CD4-positive, alpha-beta T cell treated with Interleukin-21 for 1 hour (primary cell): Measurements from ENCODE around the gene TAPBP.

Experiments used
- DNase-seq: peaks from one replicate; pipeline ENCODE4 v3.0.0-alpha.2; 2020

TAPBP gene

DNA sequence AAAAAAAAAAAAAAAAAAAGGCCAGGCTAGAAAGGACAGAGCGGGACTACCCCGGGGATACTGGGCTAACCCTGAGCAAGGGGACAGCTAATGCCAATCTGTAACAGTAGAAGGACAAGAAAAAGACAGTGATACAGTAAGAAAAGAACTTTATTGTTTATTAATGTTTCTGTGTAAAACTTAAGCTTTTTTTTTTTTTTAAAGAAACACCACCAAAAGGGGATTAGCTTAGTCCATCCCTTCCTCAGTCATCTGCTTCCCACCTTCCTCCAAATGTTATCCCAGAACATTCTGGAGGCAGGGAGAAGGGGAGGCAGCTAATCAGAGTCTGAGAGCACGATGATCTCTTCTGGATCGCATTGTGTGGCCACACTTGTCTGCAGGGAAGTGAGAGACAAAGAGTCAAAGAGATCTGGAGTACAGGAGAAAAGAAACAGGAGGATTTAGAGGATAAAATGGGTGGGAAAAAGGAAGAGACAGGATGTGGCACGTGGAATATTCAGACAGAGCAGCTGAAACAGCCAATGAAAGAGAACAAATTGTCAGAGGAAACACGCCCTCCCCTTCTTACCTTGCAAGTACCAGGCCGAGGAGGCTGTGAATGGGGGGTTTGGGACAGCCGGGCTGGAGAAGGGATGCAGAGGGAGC is 4.7 kb upstream of the TAPBP start:
- no peak for DNase-seq

- peak; percentile 97 for DNase-seq
These were observed 4.0 kb upstream of the TAPBP start, which contains the start of gene ZBTB22 for GRCh38 chr6:33317669-33318425. Gene ZBTB22, minus strand, starts transcription at chr6:33317744. Its CDS starts 828 bp downstream, at chr6:33316916.

GRCh38 chr6:33317419-33317668 is 3.5 kb upstream of the TAPBP start:
- no peak for DNase-seq

- DNase-seq, result peak; percentile 44
These were observed 2.9 kb upstream of the TAPBP start for GRCh38 chr6:33316603-33317418.

DNA sequence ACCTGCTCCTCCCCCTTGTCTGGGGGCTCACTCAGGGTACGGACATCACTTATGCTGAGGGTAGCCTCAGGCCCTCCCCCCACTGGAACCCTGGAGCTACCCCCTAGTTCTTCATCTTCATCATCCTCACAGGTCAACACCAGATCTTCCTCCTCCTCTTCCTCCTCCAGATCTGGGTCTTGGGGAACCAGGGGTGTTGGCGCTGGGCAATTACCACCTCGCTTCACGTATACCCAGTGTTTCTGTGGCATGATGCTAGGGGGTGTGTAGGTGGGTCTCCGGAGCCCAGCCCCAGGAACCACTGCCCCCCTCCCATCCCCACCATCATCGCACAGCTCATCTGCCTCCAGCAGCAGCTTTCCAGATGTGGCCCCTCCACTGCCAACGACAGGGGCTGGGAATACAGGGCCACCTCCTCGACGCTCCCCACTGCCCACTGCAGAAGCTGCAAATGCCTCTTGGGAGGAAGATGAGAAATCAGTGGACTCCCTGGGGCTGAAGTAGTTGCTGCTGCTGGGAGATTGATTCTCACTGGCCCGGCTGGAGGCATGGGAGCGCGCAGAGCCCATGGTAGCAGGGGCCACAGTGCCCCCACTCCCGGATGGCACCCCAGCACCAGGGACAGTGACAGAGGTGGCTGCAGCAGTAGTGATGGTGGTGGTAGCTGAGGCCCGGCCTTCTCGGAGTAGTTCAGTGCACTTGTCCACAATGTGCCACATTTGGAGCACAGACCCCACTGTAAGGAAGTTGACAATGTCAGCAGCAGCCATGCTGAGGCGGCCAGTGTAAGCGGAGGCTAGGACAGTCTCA is 2.1 kb upstream of the TAPBP start:
- DNase-seq, result no peak

DNA sequence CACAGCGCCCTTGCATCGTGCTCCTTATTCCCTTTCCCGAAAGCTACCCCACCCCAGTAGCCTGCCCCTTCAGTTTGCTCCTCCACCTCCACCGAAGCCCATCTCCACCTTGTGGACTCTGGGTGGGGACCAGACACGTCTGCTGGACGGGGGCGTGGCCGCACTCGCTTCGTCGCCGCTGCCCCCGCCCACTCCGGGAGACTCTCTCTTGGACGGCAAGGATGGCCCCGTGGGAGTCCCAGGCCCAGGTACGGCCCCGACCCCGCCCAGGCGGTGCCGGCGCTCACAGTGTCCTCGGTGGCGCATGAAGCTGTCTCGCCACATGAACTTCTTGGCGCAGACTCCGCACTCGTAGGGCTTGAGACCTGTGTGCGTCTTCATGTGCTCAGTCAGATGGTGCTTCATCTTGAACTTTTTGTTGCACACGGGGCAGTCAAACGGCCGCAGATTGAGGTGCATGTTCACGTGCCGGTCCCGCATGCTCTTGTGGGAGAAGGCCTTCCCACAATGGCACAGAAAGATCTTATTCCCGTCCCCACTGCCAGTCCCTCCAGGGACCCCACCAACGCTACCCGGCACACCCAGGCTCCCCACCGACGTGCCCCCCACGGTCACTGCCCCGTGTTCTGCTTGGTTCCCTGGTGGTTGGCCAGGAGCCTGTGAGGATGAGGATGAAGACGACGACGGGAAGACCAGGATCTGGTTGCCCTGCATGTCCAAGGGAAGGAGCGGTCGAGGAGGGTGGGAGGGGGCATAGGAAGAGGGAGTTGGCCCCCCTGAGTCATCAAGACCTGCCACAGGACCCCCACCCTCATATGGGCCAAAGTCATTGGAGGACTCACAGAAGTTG is 1.3 kb upstream of the TAPBP start:
- DNase-seq, result no peak

- DNase-seq, result peak; percentile 92
These were observed 651 bp upstream of the TAPBP start for GRCh38 chr6:33314515-33314942.

- peak; percentile 44 for DNase-seq
These were observed 671 bp downstream of the TAPBP start for GRCh38 chr6:33313105-33313708.

GRCh38 chr6:33312361-33313104 is 1.3 kb downstream of the TAPBP start:
- DNase-seq, result peak; percentile 95

- DNase-seq, result no peak
These were observed 7.5 kb downstream of the TAPBP start for GRCh38 chr6:33306356-33306755.

- no peak for DNase-seq
These were observed 8.8 kb downstream of the TAPBP start for GRCh38 chr6:33305052-33305451.

DNA sequence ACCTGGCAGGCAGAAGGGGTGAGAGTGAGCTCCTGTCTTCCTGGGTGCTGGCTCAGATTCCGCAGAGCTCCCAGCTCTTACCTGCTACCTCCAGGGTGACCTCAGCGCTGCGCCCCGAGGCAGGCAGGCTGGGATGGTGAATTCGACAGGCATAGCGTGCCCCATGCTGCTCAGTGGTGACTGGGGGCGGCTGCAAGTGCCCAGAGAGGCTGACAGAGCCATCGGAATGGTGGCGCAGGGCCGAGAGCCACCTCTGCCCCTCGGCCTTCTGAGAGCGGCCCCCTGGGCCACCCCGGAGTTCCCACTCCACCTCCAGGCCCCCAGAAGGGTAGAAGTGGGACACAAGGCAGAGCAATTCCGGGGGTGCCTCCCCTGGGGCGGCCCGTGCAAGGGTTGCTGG is 9.7 kb downstream of the TAPBP start:
- no peak for DNase-seq

DNA sequence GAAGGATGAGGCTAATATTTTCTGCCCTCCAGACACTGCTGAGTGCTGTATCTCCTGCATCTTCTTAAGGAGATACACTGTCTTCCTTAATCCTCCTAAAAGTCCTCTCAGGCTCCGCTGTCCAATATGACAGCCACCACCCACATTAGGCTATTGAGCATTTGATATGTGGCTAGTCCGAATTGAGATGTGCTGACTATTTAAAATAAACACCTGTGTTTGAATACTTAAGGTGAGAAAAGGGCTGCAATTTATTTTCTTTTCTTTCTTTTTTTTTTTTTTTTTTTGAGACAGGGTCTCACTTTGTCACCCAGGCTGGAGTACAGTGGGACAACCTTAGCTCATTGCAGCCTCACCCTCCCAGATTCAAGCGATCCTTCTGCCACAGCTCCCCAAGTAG is 12.0 kb downstream of the TAPBP start:
- DNase-seq, result no peak

- DNase-seq, result peak; percentile 95
These were observed 14.5 kb downstream of the TAPBP start for GRCh38 chr6:33299237-33299944.

GRCh38 chr6:33298773-33299236 is 15.1 kb downstream of the TAPBP start, which contains the start of gene RGL2:
Gene RGL2, minus strand, starts transcription at chr6:33298942. Its CDS starts 332 bp downstream, at chr6:33298610.
- DNase-seq, result peak; percentile 74

DNA sequence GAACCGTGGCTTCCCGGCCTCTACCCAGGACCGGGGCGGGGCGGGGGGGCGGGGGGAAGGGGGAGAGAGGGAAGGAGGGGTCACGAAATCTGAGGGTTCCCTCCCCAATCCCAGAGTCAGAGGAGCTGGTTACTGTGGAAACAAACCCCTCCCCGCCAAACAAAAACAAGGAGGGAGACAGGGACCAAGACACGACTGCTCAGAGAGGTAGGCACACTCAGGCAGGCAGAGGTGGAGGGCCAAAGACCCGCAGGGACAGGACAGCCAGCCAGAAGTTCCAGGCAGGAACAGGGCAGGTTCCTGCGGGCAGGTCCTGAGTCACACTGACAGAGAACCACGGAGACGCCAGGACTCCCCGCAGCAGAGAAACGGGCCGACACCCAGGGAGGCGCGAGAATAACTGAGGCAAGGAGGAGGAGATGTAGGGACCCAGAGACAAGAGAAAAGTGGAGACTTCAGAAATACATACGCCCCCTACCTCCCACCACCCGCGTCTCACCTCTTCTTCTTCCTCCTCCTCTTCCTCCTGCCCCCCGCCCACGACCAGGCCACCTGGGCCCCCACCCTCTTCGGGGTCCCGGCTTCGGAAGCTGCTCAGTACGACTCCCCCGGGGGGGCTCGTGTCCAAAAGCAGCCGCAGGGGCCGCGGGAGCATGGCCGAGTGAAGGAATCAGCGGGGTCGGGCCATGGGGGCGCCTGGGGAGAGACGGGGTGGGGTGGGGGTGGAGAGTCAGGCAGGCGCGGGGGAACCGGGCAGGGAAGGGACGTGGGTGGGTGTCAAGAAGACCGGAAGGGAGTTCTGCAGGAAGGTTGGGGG is 15.7 kb downstream of the TAPBP start:
- DNase-seq, result peak; percentile 87

DNA sequence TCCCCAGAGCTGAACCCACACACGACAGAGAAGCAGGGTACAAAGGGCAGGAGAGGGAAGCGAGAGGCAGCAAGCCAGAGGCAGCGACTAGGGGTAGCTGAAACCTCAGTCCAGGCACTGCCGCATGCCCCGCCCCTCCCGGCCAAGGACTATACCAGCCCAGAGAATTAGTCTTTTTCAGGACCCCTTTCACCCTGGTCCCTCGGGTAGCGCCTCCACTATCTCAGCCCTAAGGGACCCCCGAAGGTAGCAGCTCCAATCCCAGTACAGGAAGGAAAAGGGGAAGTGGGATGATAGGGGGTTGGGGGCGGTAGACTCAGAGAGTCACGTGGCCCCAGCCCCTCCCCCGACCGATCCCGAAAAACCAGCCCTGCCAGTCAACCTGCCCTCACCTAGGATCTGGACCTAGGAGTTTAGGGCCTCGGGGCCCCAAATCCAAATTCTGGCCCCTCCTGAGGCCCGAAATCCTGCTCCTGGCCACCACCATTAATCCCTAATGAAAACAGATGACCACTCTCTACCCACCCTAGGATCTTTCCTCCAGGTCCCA is 16.4 kb downstream of the TAPBP start:
- no peak for DNase-seq

DNA sequence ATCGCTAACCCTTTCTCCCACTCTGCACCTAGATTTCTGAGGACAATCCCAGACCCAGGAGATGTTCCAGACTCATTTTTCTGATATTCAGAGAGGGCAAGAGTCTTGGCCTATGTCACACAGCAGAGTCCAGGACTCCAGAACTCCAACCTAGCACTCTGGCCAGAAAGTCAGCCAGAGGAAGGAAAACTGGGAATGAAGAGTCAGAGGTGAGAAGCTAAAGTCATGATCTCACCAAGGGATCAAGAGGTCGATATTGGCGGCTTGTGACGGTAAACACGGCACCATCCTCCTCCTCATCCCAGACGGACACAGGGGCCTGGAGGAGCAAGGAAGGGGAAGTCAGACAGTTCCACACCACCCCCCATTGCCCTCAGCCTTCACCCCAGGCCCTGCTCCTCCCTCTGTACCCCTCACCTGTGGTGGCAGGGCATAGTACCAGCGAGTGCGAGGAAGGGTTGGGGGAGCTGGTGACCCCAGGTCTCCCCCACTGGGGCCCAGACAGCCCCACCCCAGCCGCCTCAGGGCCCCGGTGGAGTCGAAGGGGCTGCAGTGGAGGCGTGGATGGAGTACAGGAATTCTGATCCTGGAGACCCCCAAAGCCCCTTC is 17.0 kb downstream of the TAPBP start:
- no peak for DNase-seq
